ENCODE results near the gene TMEM168. TPM values are rescaled to one million over a fixed set of nuclear protein-coding genes. Genes with fewer than 3 reads are reported as not detected.

Gene TMEM168
- total RNA-seq, 3 donors from 2014 or later = 23.4 to 36.7 (median 28.2) TPM

GRCh38 chr7:112757337-112757736, 32.9 kb downstream of the TMEM168 start:
- TF ChIP-seq, protein P1, sequence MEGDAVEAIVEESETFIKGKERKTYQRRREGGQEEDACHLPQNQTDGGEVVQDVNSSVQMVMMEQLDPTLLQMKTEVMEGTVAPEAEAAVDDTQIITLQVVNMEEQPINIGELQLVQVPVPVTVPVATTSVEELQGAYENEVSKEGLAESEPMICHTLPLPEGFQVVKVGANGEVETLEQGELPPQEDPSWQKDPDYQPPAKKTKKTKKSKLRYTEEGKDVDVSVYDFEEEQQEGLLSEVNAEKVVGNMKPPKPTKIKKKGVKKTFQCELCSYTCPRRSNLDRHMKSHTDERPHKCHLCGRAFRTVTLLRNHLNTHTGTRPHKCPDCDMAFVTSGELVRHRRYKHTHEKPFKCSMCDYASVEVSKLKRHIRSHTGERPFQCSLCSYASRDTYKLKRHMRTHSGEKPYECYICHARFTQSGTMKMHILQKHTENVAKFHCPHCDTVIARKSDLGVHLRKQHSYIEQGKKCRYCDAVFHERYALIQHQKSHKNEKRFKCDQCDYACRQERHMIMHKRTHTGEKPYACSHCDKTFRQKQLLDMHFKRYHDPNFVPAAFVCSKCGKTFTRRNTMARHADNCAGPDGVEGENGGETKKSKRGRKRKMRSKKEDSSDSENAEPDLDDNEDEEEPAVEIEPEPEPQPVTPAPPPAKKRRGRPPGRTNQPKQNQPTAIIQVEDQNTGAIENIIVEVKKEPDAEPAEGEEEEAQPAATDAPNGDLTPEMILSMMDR (IDR thresholded peaks at IDR 0.05) = no peak
- no peak for TF ChIP-seq POLR2AphosphoS5 (IDR thresholded peaks at IDR 0.05)
- intact Hi-C loops (cut with DNase I; ENCODE audit: low total_unique reads) = no loop called here
- Histone ChIP-seq H3K27ac (no peak overlapping the region), H3K27me3 (no peaks in the 10 kb centered on the region), H3K4me1 (no peaks in the 10 kb centered on the region), H3K4me3 (no peak overlapping the region), H3K36me3 (no peaks in the 10 kb centered on the region), H3K9me3 (no peaks in the 10 kb centered on the region)
- DNase-seq (ENCODE audit: low spot score in 2 of 2) = no peak

GRCh38 chr7:112753298-112753697, 36.9 kb downstream of the TMEM168 start:
- DNase-seq (ENCODE audit: low spot score in 2 of 2) = no peak
- intact Hi-C loops (cut with DNase I; ENCODE audit: low total_unique reads) = no loop called here
- Histone ChIP-seq H3K27me3 (no peaks in the 10 kb centered on the region), H3K9me3 (no peaks in the 10 kb centered on the region), H3K36me3 (no peaks in the 10 kb centered on the region), H3K4me3 (no peak overlapping the region), H3K4me1 (no peaks in the 10 kb centered on the region), H3K27ac (no peak overlapping the region)
- no peak for TF ChIP-seq POLR2AphosphoS5 (IDR thresholded peaks at IDR 0.05)
- no peak for TF ChIP-seq POLR2A (IDR thresholded peaks at IDR 0.05)
- TF ChIP-seq, protein P1 (IDR thresholded peaks at IDR 0.05) = no peak

- H3K36me3 ChIP-seq = no peaks in the 10 kb centered on the region
- H3K4me1 ChIP-seq = no peaks in the 10 kb centered on the region
- no peaks in the 10 kb centered on the region for H3K27me3 ChIP-seq
- no peak for TF ChIP-seq POLR2A (IDR thresholded peaks at IDR 0.05)
- TF ChIP-seq, protein P1 (IDR thresholded peaks at IDR 0.05) = no peak
- TF ChIP-seq POLR2AphosphoS5 (IDR thresholded peaks at IDR 0.05) = no peak
- no peak overlapping the region for H3K4me3 ChIP-seq
- intact Hi-C loops (cut with DNase I; ENCODE audit: low total_unique reads) = no loop called here
- H3K9me3 ChIP-seq = no peaks in the 10 kb centered on the region
- no peak for DNase-seq (ENCODE audit: low spot score in 2 of 2)
- H3K27ac ChIP-seq = no peak overlapping the region
Observed at GRCh38 chr7:112752576-112752975, 37.6 kb downstream of the TMEM168 start.

DNA sequence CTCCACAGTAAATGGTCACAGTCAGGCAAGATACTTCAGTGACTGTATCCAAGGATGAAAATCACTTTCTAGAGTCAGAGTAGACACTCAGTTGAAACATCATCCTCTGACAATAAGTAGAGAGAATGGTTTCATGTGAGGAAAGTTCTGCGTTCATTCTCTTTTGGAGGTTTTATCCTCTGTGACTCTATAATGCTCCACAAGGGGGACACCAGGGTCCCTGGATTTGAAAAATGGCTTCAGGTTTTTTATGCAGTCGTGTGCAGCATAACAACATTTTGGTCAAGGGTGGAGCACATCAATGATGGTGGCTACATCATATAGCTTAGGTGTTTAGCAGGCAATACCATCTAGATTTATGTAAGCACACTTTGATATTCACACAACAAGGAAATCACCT, 40.4 kb downstream of the TMEM168 start:
- no peak for DNase-seq (ENCODE audit: low spot score in 2 of 2)
- H3K9me3 ChIP-seq = no peaks in the 10 kb centered on the region
- intact Hi-C loops (cut with DNase I; ENCODE audit: low total_unique reads) = no loop called here
- H3K4me3 ChIP-seq = no peak overlapping the region
- no peaks in the 10 kb centered on the region for H3K4me1 ChIP-seq
- no peak for TF ChIP-seq POLR2A (IDR thresholded peaks at IDR 0.05)
- TF ChIP-seq, protein P1 (IDR thresholded peaks at IDR 0.05) = no peak
- TF ChIP-seq POLR2AphosphoS5 (IDR thresholded peaks at IDR 0.05) = no peak
- no peaks in the 10 kb centered on the region for H3K27me3 ChIP-seq
- no peak overlapping the region for H3K27ac ChIP-seq
- H3K36me3 ChIP-seq = no peaks in the 10 kb centered on the region

DNA sequence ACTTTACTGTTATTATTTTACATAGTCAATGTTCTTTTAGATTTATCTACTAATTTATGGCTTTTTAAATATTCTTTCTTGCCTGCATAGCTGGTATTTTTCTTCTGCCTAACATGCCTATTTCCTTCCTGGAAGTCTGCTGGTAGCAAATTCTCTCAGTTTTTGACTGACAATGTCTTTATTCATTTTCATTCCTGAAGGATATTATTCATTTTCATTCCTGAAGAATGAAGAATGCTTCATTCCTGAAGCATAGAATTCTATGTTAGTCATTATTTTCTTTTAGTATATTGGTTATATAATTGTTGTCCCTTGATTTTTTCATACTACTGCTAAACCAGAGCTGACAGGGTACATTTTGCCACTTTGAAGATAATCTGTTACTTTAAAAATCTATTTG, 41.8 kb downstream of the TMEM168 start:
- Histone ChIP-seq H3K36me3 (no peaks in the 10 kb centered on the region), H3K27ac (no peak overlapping the region), H3K4me1 (no peaks in the 10 kb centered on the region), H3K4me3 (no peak overlapping the region), H3K9me3 (no peaks in the 10 kb centered on the region), H3K27me3 (no peaks in the 10 kb centered on the region)
- DNase-seq (ENCODE audit: low spot score in 2 of 2) = no peak
- intact Hi-C loops (cut with DNase I; ENCODE audit: low total_unique reads) = no loop called here
- TF ChIP-seq POLR2A (IDR thresholded peaks at IDR 0.05) (no peak), POLR2AphosphoS5 (IDR thresholded peaks at IDR 0.05) (no peak)
- TF ChIP-seq, protein P1 (IDR thresholded peaks at IDR 0.05) = no peak

Measured in breast epithelium (tissue), 4 donors.